Neural crest cell (in vitro differentiated cells): Measurements from ENCODE around the gene MAGEB17. TPM values are rescaled to one million over a fixed set of nuclear protein-coding genes. Genes with fewer than 3 reads are reported as not detected.
"Not testable (repeated sequence)": the region's sequence is repeated elsewhere in the genome, so short reads cannot be mapped to it uniquely, and the experiment has no call there.

ENCODE experiments used
- DNase-seq: peaks from one replicate; pipeline ENCODE4 v3.0.0; 2021; ENCODE audit warnings: low read depth, mixed read lengths, low spot score
- H3K27ac Mint-ChIP-seq: one replicate; pipeline ENCODE4 v1.8.0; 2021; ENCODE audit warnings: mild to moderate bottlenecking, mixed read lengths; ENCODE audit not compliant: unreplicated experiment
- H3K27me3 Mint-ChIP-seq: 2 replicates; pipeline ENCODE4 v1.8.0; 2021; ENCODE audit warnings: low read depth, mild to moderate bottlenecking, mixed read lengths
- H3K36me3 Mint-ChIP-seq: 2 replicates; pipeline ENCODE4 v1.8.0; 2021; ENCODE audit warnings: low read depth, mild to moderate bottlenecking, mixed read lengths
- H3K4me1 Mint-ChIP-seq: 2 replicates; pipeline ENCODE4 v1.8.0; 2021; ENCODE audit warnings: mixed read lengths
- H3K4me3 Mint-ChIP-seq: one replicate; pipeline ENCODE4 v1.8.0; 2021; ENCODE audit warnings: mild to moderate bottlenecking, mixed read lengths
- H3K9me3 Mint-ChIP-seq: 2 replicates; pipeline ENCODE4 v1.8.0; 2021; ENCODE audit warnings: mixed read lengths
- total RNA-seq: library from RNA; stranded (reverse); gene quantifications from 2 replicates; pipeline ENCODE4 v1.2.1, GENCODE V29; 2021
- TF ChIP-seq, protein P1 (sequence below): fragments of 200-600 bp; sonication (generic); conservative IDR thresholded peaks from 2 replicates; pipeline ENCODE4 v1.5.0; 2021; ENCODE audit warnings: antibody characterized with exemption, mild to moderate bottlenecking

The MAGEB17 gene
- total RNA-seq, 1 donor from 2014 or later = not detected

DNA sequence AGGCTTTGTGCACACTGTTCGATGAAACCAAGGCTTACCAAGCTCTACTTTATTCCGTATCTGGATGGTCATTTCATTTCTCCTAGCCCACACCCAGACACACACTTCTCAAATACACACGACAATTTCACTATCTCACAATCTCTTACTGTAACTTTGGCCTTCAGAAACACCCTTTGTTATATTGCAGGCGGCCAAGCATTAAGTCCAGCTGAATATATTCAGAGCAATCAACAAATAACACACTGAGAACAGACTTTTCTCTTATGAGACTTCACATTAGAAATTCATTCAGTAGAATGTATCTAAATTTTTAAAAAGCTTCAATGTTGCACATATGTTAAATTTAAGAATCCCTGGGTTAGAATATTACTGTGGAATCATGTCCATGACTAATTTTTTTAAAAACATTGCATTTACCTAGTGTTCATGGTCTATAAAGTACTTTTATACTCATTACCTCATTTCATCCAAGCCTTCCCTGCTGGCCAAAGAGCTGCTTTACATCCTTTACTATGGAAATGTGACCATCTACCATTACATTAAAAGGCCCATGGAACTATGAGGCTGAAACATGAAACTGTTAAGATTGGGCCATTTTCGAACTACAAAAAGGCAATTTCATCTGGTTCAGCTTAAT is 10.5 kb upstream of the MAGEB17 start:
- no peaks in the 10 kb centered on the region for H3K27me3 Mint-ChIP-seq
- H3K4me3 Mint-ChIP-seq = no peak overlapping the region
- TF ChIP-seq, protein P1, sequence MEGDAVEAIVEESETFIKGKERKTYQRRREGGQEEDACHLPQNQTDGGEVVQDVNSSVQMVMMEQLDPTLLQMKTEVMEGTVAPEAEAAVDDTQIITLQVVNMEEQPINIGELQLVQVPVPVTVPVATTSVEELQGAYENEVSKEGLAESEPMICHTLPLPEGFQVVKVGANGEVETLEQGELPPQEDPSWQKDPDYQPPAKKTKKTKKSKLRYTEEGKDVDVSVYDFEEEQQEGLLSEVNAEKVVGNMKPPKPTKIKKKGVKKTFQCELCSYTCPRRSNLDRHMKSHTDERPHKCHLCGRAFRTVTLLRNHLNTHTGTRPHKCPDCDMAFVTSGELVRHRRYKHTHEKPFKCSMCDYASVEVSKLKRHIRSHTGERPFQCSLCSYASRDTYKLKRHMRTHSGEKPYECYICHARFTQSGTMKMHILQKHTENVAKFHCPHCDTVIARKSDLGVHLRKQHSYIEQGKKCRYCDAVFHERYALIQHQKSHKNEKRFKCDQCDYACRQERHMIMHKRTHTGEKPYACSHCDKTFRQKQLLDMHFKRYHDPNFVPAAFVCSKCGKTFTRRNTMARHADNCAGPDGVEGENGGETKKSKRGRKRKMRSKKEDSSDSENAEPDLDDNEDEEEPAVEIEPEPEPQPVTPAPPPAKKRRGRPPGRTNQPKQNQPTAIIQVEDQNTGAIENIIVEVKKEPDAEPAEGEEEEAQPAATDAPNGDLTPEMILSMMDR = no peak
- DNase-seq = no peak
- H3K4me1 Mint-ChIP-seq = no peaks in the 10 kb centered on the region
- H3K36me3 Mint-ChIP-seq = no peaks in the 10 kb centered on the region
- no peak overlapping the region for H3K27ac Mint-ChIP-seq
- H3K9me3 Mint-ChIP-seq = no peaks in the 10 kb centered on the region

DNA sequence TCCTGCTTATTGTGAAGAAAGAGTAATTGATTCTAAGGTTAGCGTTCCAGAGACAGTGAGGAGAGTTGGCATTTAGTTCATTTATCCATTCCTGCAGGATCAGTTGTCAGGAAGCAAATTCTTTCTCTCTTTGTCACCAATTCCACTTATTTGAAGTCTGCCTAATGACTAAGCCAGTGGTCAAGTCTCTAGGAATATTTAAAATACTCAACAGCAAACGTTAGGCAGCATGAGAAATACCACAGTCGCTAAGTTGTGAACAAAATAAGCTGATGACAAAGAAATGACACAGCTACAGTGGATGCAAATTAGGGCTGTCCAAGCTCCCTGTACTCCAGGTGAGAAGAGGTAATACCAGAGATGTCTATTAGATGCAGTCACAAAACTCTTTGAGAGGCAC is 6.6 kb upstream of the MAGEB17 start:
- Mint-ChIP-seq H3K4me1 (no peaks in the 10 kb centered on the region), H3K9me3 (no peaks in the 10 kb centered on the region), H3K36me3 (no peaks in the 10 kb centered on the region), H3K4me3 (no peak overlapping the region), H3K27me3 (no peaks in the 10 kb centered on the region), H3K27ac (no peak overlapping the region)
- no peak for DNase-seq
- TF ChIP-seq, protein P1 = no peak

DNA sequence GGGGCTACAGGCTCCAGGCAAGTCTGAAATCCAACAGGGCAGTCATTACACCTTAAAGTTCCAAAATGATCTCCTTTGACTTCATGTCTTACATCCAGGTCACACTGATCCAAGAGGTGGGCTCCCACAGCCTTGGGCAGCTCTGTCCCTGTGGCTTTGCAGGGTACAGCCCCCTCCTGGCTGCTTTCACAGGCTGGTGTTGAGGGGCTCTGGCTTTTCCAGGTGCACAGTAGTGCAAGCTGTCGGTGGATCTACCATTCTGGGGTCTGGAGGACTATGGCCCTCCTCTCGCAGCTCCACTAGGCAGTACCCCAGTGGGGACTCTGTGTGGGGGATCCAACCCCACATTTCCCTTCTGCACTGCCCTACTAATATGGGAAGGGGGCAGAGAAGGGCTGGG is 6.1 kb upstream of the MAGEB17 start:
- H3K27me3 Mint-ChIP-seq, DNase-seq, H3K9me3 Mint-ChIP-seq, H3K27ac Mint-ChIP-seq, H3K4me3 Mint-ChIP-seq, H3K4me1 Mint-ChIP-seq, H3K36me3 Mint-ChIP-seq: not testable (repeated sequence)

DNA sequence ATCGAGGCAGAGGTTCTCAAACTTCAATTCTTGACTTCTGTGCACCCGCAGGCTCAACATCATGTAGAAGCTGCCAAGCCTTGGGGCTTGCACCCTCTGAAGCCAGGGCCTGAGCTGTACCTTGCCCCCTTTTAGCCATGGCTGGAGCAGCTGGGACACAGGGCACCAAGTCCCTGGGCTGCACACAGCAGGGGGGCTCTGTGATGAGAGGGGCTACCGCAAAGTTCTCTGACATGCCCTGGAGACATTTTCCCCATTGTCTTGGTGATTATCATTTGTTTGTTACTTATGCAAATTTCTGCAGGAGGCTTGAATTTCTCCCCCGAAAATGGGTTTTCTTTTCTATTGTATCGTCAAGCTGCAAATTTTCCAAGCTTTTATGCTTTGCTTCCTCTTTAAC is 4.9 kb upstream of the MAGEB17 start:
- no peaks in the 10 kb centered on the region for H3K36me3 Mint-ChIP-seq
- H3K9me3 Mint-ChIP-seq = no peaks in the 10 kb centered on the region
- no peak overlapping the region for H3K4me3 Mint-ChIP-seq
- no peak overlapping the region for H3K27ac Mint-ChIP-seq
- no peak for DNase-seq
- H3K27me3 Mint-ChIP-seq = no peaks in the 10 kb centered on the region
- H3K4me1 Mint-ChIP-seq = no peaks in the 10 kb centered on the region
- TF ChIP-seq, protein P1 = no peak

DNA sequence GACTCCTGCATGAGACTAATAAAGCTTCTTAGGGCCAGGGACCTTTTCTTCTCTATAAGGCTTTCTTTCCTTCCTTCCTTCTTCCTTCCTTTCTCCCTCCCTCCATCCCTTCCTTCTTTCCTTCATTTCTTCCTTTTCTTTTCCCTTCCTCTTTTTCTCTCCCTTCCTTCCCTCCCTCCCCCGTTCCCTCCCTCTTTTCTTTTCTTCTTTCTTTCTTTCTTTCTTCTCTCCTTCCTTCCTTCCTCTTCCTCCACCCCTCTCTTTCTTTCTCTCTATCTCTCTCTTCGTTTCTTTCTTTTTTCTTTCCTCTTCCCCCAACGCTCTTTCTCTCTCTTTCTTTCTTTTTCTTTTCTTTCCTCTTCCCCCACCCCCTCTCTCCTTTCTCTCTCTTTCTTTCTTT is 2.5 kb upstream of the MAGEB17 start:
- Mint-ChIP-seq H3K27me3 (no peaks in the 10 kb centered on the region), H3K36me3 (no peaks in the 10 kb centered on the region), H3K9me3 (no peaks in the 10 kb centered on the region), H3K4me1 (no peaks in the 10 kb centered on the region), H3K4me3 (no peak overlapping the region), H3K27ac (no peak overlapping the region)
- TF ChIP-seq, protein P1 = no peak
- DNase-seq = no peak

DNA sequence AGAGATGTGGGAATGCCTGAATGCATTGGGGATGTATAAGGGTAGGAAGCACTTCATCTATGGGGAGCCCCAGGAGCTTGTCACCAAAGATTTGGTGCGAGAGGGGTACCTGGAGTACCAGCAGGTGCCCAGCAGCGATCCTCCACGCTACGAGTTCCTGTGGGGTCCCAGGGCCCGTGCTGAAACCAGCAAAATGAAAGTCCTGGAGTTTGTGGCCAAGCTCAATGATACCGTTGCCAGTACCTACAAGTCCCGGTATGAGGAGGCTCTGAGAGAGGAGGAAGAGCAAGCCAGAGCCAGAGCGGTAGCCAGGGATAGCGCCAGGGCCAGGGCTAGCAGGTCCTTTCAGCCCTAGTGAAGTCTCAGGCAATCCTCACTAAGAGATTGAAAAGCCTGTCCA is 3.8 kb downstream of the MAGEB17 start:
- Mint-ChIP-seq H3K27ac (peak overlapping the region; percentile 35), H3K4me3 (no peak overlapping the region), H3K4me1 (no peaks in the 10 kb centered on the region), H3K27me3 (peaks cover 2% of the 10 kb centered on the region), H3K36me3 (no peaks in the 10 kb centered on the region), H3K9me3 (peaks cover 2% of the 10 kb centered on the region)
- DNase-seq = no peak
- TF ChIP-seq, protein P1 = no peak
